IMR-90 (cell line): ENCODE data around the gene CNTFR. TPM values are rescaled to one million over a fixed set of nuclear protein-coding genes. Genes with fewer than 3 reads are reported as not detected.

Experiments used
- ATAC-seq: fragments of 200-7000 bp; cut with Tn5 transposase; 2 replicates; pipeline ENCODE4 v1.9.1; 2020; ENCODE audit warnings: low read depth, mild to moderate bottlenecking, moderate library complexity
- BruUV-seq: library from RNA; stranded (reverse); fragments of 400-500 nt; replicated peaks from 2 replicates; lab custom pipeline; 2021; lab: Mats Ljungman, UMichigan
- CTCF ChIA-PET: fragments of 300-600 bp; formaldehyde crosslinking; extraction: SDS; loops from one replicate; lab custom pipeline; 2021; ENCODE audit warnings: antibody characterized with exemption; lab: Yijun Ruan, JAX
- POLR2A ChIA-PET: fragments of 300-600 bp; sonication (Branson Sonifier 250); formaldehyde crosslinking; loops from one replicate; lab custom pipeline; 2022; ENCODE audit warnings: antibody characterized with exemption; ENCODE audit not compliant: unreplicated experiment; lab: Charles Lee
- DNase-seq: peaks from one replicate; pipeline ENCODE4 v3.0.0; 2013
- H2AFZ ChIP-seq: replicated peaks from 2 replicates; pipeline ENCODE3; 2013; ENCODE audit warnings: low read length, mild to moderate bottlenecking; ENCODE audit not compliant: poor library complexity
- H2AK5ac ChIP-seq: 2 replicates; pipeline ENCODE4 v1.6.1; 2013; ENCODE audit warnings: low read depth, low read length, inconsistent platforms
- H2AK9ac ChIP-seq: replicated peaks from 2 replicates; pipeline ENCODE3; 2013; ENCODE audit warnings: mild to moderate bottlenecking, low read depth, low read length, moderate library complexity; ENCODE audit not compliant: poor library complexity
- H2BK120ac ChIP-seq: 2 replicates; pipeline ENCODE4 v1.6.1; 2013; ENCODE audit warnings: low read depth, low read length, inconsistent platforms
- H2BK15ac ChIP-seq: 3 replicates; pipeline ENCODE4 v1.6.1; 2013; ENCODE audit warnings: low read depth, low read length, inconsistent platforms
- H2BK20ac ChIP-seq: 2 replicates; pipeline ENCODE4 v1.6.1; 2013; ENCODE audit warnings: low read depth, mild to moderate bottlenecking, inconsistent platforms, low read length, moderate library complexity
- H2BK5ac ChIP-seq: 2 replicates; pipeline ENCODE4 v1.6.1; 2013; ENCODE audit warnings: mild to moderate bottlenecking, low read depth, low read length, inconsistent platforms; ENCODE audit not compliant: poor library complexity, severe bottlenecking
- H3K14ac ChIP-seq: replicated peaks from 2 replicates; pipeline ENCODE4 v1.6.1; 2013; ENCODE audit warnings: low read depth, low read length, inconsistent platforms
- H3K18ac ChIP-seq: 2 replicates; pipeline ENCODE4 v1.6.1; 2013; ENCODE audit warnings: low read depth, low read length, control low read depth
- H3K23ac ChIP-seq: 2 replicates; pipeline ENCODE4 v1.6.1; 2013; ENCODE audit warnings: low read depth, low read length, inconsistent platforms
- H3K27ac ChIP-seq: 2 replicates; pipeline ENCODE4 v1.5.1; 2013; ENCODE audit warnings: mild to moderate bottlenecking, control low read depth, low read length; ENCODE audit not compliant: insufficient read depth
- H3K27me3 ChIP-seq: 2 replicates; pipeline ENCODE4 v1.6.1; 2013; ENCODE audit warnings: low read length; ENCODE audit not compliant: control insufficient read depth, insufficient read depth
- H3K36me3 ChIP-seq: 2 replicates; pipeline ENCODE4 v1.6.1; 2013; ENCODE audit warnings: low read length, mixed read lengths; ENCODE audit not compliant: control insufficient read depth, insufficient read depth
- H3K4ac ChIP-seq: 2 replicates; pipeline ENCODE4 v1.6.1; 2013; ENCODE audit warnings: low read depth, low read length, inconsistent platforms
- H3K4me1 ChIP-seq: 2 replicates; pipeline ENCODE4 v1.6.1; 2013; ENCODE audit warnings: low read length, mixed read lengths; ENCODE audit not compliant: control insufficient read depth, insufficient read depth
- H3K4me2 ChIP-seq: 2 replicates; pipeline ENCODE4 v1.6.1; 2013; ENCODE audit warnings: low read depth, mild to moderate bottlenecking, control low read depth, low read length, moderate library complexity
- H3K4me3 ChIP-seq: 2 replicates; pipeline ENCODE4 v1.5.1; 2013; ENCODE audit warnings: low read depth, mild to moderate bottlenecking, control low read depth, low read length, moderate library complexity; ENCODE audit not compliant: insufficient read depth
- H3K56ac ChIP-seq: 2 replicates; pipeline ENCODE4 v1.6.1; 2013; ENCODE audit warnings: low read length, inconsistent platforms; ENCODE audit not compliant: insufficient read depth; ENCODE audit errors: extremely low read depth
- H3K79me1 ChIP-seq, 2 experiments: 2 replicates each; pipeline ENCODE4 v1.6.1; 2013; ENCODE audit warnings: low read length in 2 of 2, inconsistent platforms in 1 of 2, low read depth in 1 of 2
- H3K9ac ChIP-seq: 2 replicates; pipeline ENCODE4 v1.6.1; 2013; ENCODE audit warnings: low read depth, low read length, control low read depth
- H3K9me1 ChIP-seq: 2 replicates; pipeline ENCODE4 v1.6.1; 2013; ENCODE audit warnings: low read length, inconsistent platforms; ENCODE audit not compliant: insufficient read depth
- H3K9me3 ChIP-seq: 2 replicates; pipeline ENCODE4 v1.6.1; 2013; ENCODE audit warnings: low read length; ENCODE audit not compliant: control insufficient read depth, insufficient read depth
- H4K20me1 ChIP-seq: 2 replicates; pipeline ENCODE4 v1.6.1; 2013; ENCODE audit warnings: low read length, inconsistent platforms; ENCODE audit not compliant: insufficient read depth
- H4K5ac ChIP-seq: 2 replicates; pipeline ENCODE4 v1.6.1; 2013; ENCODE audit warnings: mild to moderate bottlenecking, low read depth, low read length, control low read depth
- H4K8ac ChIP-seq, 2 experiments: 2 replicates each; pipeline ENCODE4 v1.6.1; 2013; ENCODE audit warnings: low read depth in 2 of 2, low read length in 2 of 2, control low read depth in 1 of 2, inconsistent platforms in 1 of 2
- H4K91ac ChIP-seq: 2 replicates; pipeline ENCODE4 v1.6.1; 2013; ENCODE audit warnings: low read depth, low read length, inconsistent platforms; ENCODE audit not compliant: insufficient read depth
- BHLHE40 ChIP-seq: fragments of 150-350 bp; IDR thresholded peaks from 2 replicates; pipeline ENCODE4 v1.6.1; 2016; ENCODE audit warnings: mild to moderate bottlenecking, low read depth, low read length
- CEBPB ChIP-seq: IDR thresholded peaks from 2 replicates; pipeline ENCODE4 v1.6.1; 2012; ENCODE audit warnings: low read depth, low read length, improper control_type of control experiment
- CHD1 ChIP-seq: IDR thresholded peaks from 2 replicates; pipeline ENCODE4 v1.6.1; 2012; ENCODE audit warnings: low read depth, low read length, improper control_type of control experiment
- FOS ChIP-seq: fragments of 150-350 bp; IDR thresholded peaks from 2 replicates; pipeline ENCODE4 v1.6.1; 2016; ENCODE audit warnings: low read depth, low read length
- MAFK ChIP-seq: IDR thresholded peaks from 2 replicates; pipeline ENCODE4 v1.6.1; 2012; ENCODE audit warnings: low read depth, low read length, improper control_type of control experiment
- MAZ ChIP-seq: IDR thresholded peaks from 2 replicates; pipeline ENCODE4 v1.6.1; 2012; ENCODE audit warnings: low read depth, mild to moderate bottlenecking, low read length, improper control_type of control experiment, moderate library complexity, borderline replicate concordance
- MXI1 ChIP-seq: IDR thresholded peaks from 2 replicates; pipeline ENCODE4 v1.6.1; 2012; ENCODE audit warnings: low read depth, mild to moderate bottlenecking, low read length, moderate library complexity, borderline replicate concordance
- NFE2L2 ChIP-seq: fragments of 150-350 bp; IDR thresholded peaks from 2 replicates; pipeline ENCODE4 v1.6.1; 2016; ENCODE audit warnings: low read depth, mild to moderate bottlenecking, low read length
- POLR2A ChIP-seq: IDR thresholded peaks from 2 replicates; pipeline ENCODE4 v1.6.1; 2012; ENCODE audit warnings: mild to moderate bottlenecking, low read depth, low read length
- RAD21 ChIP-seq: IDR thresholded peaks from 2 replicates; pipeline ENCODE4 v1.6.1; 2012; ENCODE audit warnings: low read length, improper control_type of control experiment
- RCOR1 ChIP-seq: IDR thresholded peaks from 2 replicates; pipeline ENCODE4 v1.6.1; 2012; ENCODE audit warnings: mild to moderate bottlenecking, low read length, improper control_type of control experiment; ENCODE audit not compliant: insufficient replicate concordance
- RFX5 ChIP-seq: IDR thresholded peaks from 2 replicates; pipeline ENCODE4 v1.8.0; 2012; ENCODE audit warnings: low read depth, mild to moderate bottlenecking, low read length, moderate library complexity
- SMC3 ChIP-seq: fragments of 150-350 bp; IDR thresholded peaks from 2 replicates; pipeline ENCODE4 v1.6.1; 2016; ENCODE audit warnings: low read depth, mild to moderate bottlenecking, antibody characterized with exemption, low read length, moderate library complexity
- WGBS, 2 experiments: methylation state at CpG; one replicate each; pipeline versions ENCODE4 v1.1.5 to v1.1.7; 2013; ENCODE audit warnings: missing lambda C conversion rate in 2 of 2; ENCODE audit not compliant: insufficient read length in 1 of 2; ENCODE audit errors: extremely low coverage in 2 of 2; 5-methylcytosine and 5-hydroxymethylcytosine counted together
- dilution Hi-C: fragments of 300-500 bp; cut with HindIII; formaldehyde crosslinking; loops from one replicate; pipeline ENCODE4 v1.14.3; 2018; ENCODE audit warnings: low sequenced_read_pairs; ENCODE audit not compliant: unreplicated experiment
- in situ Hi-C: fragments of 300-500 bp; cut with MboI; formaldehyde crosslinking; loops from 3 replicates; pipeline ENCODE4 v1.14.3; 2019; ENCODE audit warnings: low sequenced_read_pairs, inconsistent platforms, mixed read lengths
- intact Hi-C: fragments of 100-400 bp; cut with micrococcal nuclease; formaldehyde crosslinking; loops from 2 replicates; pipeline ENCODE4 v1.10.0; 2022
- polyA plus RNA-seq, 3 experiments: library from polyadenylated mRNA; depleted of rRNA; stranded (reverse); fragments of >200 nt; gene quantifications; 2 replicates each; pipeline ENCODE4 v1.2.3, GENCODE V29; 2012; ENCODE audit warnings: low replicate concordance in 1 of 3
- total RNA-seq: library from RNA; depleted of rRNA; stranded (reverse); fragments of >200 nt; gene quantifications from 2 replicates; pipeline ENCODE4 v1.2.3, GENCODE V29; 2012
- TF ChIP-seq, protein P1 (sequence below): fragments of 150-350 bp; IDR thresholded peaks from 2 replicates; pipeline ENCODE4 v1.6.1; 2016; ENCODE audit warnings: low read depth, mild to moderate bottlenecking, low read length, moderate library complexity, borderline replicate concordance
- TF ChIP-seq, protein P2 (sequence below): conservative IDR thresholded peaks from 2 replicates; pipeline ENCODE4 v1.5.1; 2012; ENCODE audit warnings: mild to moderate bottlenecking, low read depth, low read length, improper control_type of control experiment
- TF ChIP-seq, protein P3 (sequence below): fragments of 150-350 bp; IDR thresholded peaks from 2 replicates; pipeline ENCODE4 v1.6.1; 2017; ENCODE audit warnings: mild to moderate bottlenecking, antibody characterized with exemption, low read length, low read depth

CNTFR gene
- total and polyA plus RNA-seq, 2 of the 4 experiments (the other 2 are of a cell fraction), result not detected

DNA sequence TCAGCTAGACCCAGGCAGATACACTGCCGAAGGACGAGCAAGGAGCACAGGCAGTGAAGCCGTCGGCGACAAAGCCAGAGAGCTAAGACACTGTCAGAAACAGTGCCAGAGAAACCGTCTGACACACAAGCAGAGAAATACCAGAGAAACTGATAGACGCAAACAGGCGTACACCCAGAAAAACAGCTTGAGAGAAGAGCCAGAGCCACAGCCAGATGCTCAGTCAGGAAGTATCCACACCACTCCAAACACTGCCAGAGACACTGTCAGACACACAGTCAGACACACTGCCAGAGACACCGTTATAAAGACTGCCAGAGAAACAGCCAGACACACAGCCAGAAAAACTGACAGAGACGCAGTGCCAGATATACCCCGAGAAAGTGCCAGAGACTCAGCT is 19.1 kb downstream of the CNTFR start:
- ChIA-PET POLR2A (no interaction called here), CTCF (interaction anchor here (0.8 kb wide), 1 partner anchor 23 kb away, joined by 4 read pairs; no protein-coding TSS in a partner anchor)
- Histone ChIP-seq H3K18ac (no peak overlapping the region), H2AFZ (no peak overlapping the region), H2AK5ac (no peak overlapping the region), H3K56ac (no peak overlapping the region), H3K4ac (no peak overlapping the region), H4K20me1 (no peaks in the 10 kb centered on the region), H2BK20ac (no peak overlapping the region), H4K5ac (no peak overlapping the region), H2BK120ac (no peak overlapping the region), H4K91ac (no peak overlapping the region), H3K4me1 (no peaks in the 10 kb centered on the region), H3K79me1 (no peaks in the 10 kb centered on the region), H3K14ac (no peak overlapping the region), H3K4me3 (no peak overlapping the region), H3K9me3 (no peaks in the 10 kb centered on the region), H4K8ac (no peak overlapping the region), H3K27me3 (peaks cover 86% of the 10 kb centered on the region), H3K23ac (no peak overlapping the region), H2AK9ac (no peak overlapping the region), H2BK5ac (no peak overlapping the region), H3K27ac (no peak overlapping the region), H3K4me2 (no peak overlapping the region), H3K36me3 (no peaks in the 10 kb centered on the region), H2BK15ac (no peak overlapping the region), H3K9ac (no peak overlapping the region), H3K9me1 (0 out of 2 replicates have a peak, but pooled peaks cover 3% of the 10 kb centered on the region)
- DNase-seq (no peak), ATAC-seq (peak; percentile 37)
- intact Hi-C loops, result no loop called here
- TF ChIP-seq MAFK (no peak), SMC3 (no peak), RCOR1 (no peak), NFE2L2 (no peak), BHLHE40 (no peak), CEBPB (no peak), MXI1 (no peak), POLR2A (no peak), MAZ (no peak), CHD1 (no peak), FOS (no peak), RAD21 (no peak), RFX5 (no peak)
- TF ChIP-seq, protein P1, sequence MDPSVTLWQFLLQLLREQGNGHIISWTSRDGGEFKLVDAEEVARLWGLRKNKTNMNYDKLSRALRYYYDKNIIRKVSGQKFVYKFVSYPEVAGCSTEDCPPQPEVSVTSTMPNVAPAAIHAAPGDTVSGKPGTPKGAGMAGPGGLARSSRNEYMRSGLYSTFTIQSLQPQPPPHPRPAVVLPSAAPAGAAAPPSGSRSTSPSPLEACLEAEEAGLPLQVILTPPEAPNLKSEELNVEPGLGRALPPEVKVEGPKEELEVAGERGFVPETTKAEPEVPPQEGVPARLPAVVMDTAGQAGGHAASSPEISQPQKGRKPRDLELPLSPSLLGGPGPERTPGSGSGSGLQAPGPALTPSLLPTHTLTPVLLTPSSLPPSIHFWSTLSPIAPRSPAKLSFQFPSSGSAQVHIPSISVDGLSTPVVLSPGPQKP, result no peak
- TF ChIP-seq, protein P2, sequence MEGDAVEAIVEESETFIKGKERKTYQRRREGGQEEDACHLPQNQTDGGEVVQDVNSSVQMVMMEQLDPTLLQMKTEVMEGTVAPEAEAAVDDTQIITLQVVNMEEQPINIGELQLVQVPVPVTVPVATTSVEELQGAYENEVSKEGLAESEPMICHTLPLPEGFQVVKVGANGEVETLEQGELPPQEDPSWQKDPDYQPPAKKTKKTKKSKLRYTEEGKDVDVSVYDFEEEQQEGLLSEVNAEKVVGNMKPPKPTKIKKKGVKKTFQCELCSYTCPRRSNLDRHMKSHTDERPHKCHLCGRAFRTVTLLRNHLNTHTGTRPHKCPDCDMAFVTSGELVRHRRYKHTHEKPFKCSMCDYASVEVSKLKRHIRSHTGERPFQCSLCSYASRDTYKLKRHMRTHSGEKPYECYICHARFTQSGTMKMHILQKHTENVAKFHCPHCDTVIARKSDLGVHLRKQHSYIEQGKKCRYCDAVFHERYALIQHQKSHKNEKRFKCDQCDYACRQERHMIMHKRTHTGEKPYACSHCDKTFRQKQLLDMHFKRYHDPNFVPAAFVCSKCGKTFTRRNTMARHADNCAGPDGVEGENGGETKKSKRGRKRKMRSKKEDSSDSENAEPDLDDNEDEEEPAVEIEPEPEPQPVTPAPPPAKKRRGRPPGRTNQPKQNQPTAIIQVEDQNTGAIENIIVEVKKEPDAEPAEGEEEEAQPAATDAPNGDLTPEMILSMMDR, result no peak
- TF ChIP-seq, protein P3, sequence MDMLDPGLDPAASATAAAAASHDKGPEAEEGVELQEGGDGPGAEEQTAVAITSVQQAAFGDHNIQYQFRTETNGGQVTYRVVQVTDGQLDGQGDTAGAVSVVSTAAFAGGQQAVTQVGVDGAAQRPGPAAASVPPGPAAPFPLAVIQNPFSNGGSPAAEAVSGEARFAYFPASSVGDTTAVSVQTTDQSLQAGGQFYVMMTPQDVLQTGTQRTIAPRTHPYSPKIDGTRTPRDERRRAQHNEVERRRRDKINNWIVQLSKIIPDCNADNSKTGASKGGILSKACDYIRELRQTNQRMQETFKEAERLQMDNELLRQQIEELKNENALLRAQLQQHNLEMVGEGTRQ, result no peak
- BruUV-seq, result no TSS peak
- in situ Hi-C loops, result no loop called here
- dilution Hi-C loops, result no loop called here
- WGBS, 2 experiments, result 5% methylated on average over 3 of the region's 11 CpGs; no CpG with 5 or more reads in 1 of the 2 experiments
